K562 (cell line): ENCODE measurements around the gene GALM.

Experiments
- CREB5 ChIP-seq: fragments of 250-450 bp; sonication (Bioruptor Pico); IDR thresholded peaks from 2 replicates; pipeline ENCODE4 v1.5.0; 2020; ENCODE audit warnings: mild to moderate bottlenecking
- EZH2 ChIP-seq: IDR thresholded peaks from 2 replicates; pipeline ENCODE4 v1.6.1; 2012; ENCODE audit warnings: low read depth, mild to moderate bottlenecking, inconsistent platforms, low read length, borderline replicate concordance
- GABPA ChIP-seq: fragments of 200-800 bp; sonication (Bioruptor generic); conservative IDR thresholded peaks from 2 replicates; pipeline ENCODE4 v1.6.1; 2016; ENCODE audit warnings: low read depth, missing genetic modification characterization, missing compliant biosample characterization
- HNRNPH1 ChIP-seq: fragments of 200-400 bp; formaldehyde crosslinking; optimal IDR thresholded peaks from 2 replicates; pipeline ENCODE3; 2017; ENCODE audit warnings: low read depth, mild to moderate bottlenecking, low read length, moderate library complexity
- NFYB ChIP-seq: IDR thresholded peaks from 2 replicates; pipeline ENCODE4 v1.6.1; 2011; ENCODE audit warnings: mild to moderate bottlenecking, moderate library complexity; ENCODE audit not compliant: insufficient read length; ENCODE audit errors: extremely low read depth
- POLR2AphosphoS5 ChIP-seq: IDR thresholded peaks from 2 replicates; pipeline ENCODE4 v1.6.1; 2011; ENCODE audit warnings: mild to moderate bottlenecking, low read depth, low read length, moderate library complexity; ENCODE audit not compliant: control insufficient read depth, insufficient read depth
- POLR2H ChIP-seq: IDR thresholded peaks from 2 replicates; pipeline ENCODE4 v1.6.1; 2016; ENCODE audit warnings: missing genetic modification characterization, low read depth, mild to moderate bottlenecking, control low read depth, missing compliant biosample characterization, moderate library complexity
- PYGO2 ChIP-seq: fragments of 450-650 bp; IDR thresholded peaks from 2 replicates; pipeline ENCODE4 v1.6.1; 2016; ENCODE audit warnings: mild to moderate bottlenecking, missing genetic modification characterization, moderate library complexity, missing compliant biosample characterization
- ZNF224 ChIP-seq: sonication (generic); formaldehyde crosslinking; IDR thresholded peaks from 2 replicates; pipeline ENCODE4 v1.8.0; 2022; ENCODE audit warnings: mild to moderate bottlenecking, missing genetic modification reagents
- TF ChIP-seq, protein P1 (sequence below): IDR thresholded peaks from 2 replicates; pipeline ENCODE4 v1.6.1; 2011; ENCODE audit warnings: borderline replicate concordance, low read depth, mild to moderate bottlenecking, moderate library complexity, low read length; ENCODE audit not compliant: insufficient read depth, poor library complexity, severe bottlenecking
- TF ChIP-seq, protein P2 (sequence below): fragments of 450-650 bp; IDR thresholded peaks from 2 replicates; pipeline ENCODE4 v1.6.1; 2018; ENCODE audit warnings: mild to moderate bottlenecking, low read depth; ENCODE audit not compliant: partially characterized antibody
- TF ChIP-seq, protein P3 (sequence below), 3 experiments: IDR thresholded peaks in 2 of 3; conservative IDR thresholded peaks in 1 of 3; 2 replicates each; pipeline ENCODE4 v1.5.1; 2011 to 2012; ENCODE audit warnings: low read length in 3 of 3, mild to moderate bottlenecking in 3 of 3, control low read depth in 2 of 3, improper control_type of control experiment in 1 of 3, inconsistent platforms in 1 of 3, low read depth in 1 of 3, mixed read lengths in 1 of 3, moderate library complexity in 1 of 3; ENCODE audit not compliant: insufficient read depth in 2 of 3

DNA sequence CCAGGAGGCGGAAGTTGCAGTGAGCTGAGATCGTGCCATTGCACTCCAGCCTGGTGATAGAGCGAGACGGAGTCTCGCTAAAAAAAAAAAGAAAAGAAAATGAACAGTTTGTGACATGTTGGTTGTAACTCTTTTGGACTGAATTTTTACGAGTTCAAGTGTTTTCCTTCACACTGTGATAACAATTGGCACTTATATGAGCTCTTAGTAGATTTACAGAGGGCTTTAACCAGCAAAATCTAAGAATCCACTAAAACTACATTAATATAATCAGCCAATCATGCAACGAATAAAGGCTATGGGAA is 110.0 kb downstream of the GALM start:
- TF ChIP-seq NFYB (no peak), POLR2H (tag) (no peak), ZNF224 (CRISPR knock-in tag) (no peak), EZH2 (no peak), CREB5 (CRISPR knock-in tag) (no peak), PYGO2 (tag) (no peak), HNRNPH1 (no peak), GABPA (tag) (no peak), POLR2AphosphoS5 (no peak)
- TF ChIP-seq, protein P1, sequence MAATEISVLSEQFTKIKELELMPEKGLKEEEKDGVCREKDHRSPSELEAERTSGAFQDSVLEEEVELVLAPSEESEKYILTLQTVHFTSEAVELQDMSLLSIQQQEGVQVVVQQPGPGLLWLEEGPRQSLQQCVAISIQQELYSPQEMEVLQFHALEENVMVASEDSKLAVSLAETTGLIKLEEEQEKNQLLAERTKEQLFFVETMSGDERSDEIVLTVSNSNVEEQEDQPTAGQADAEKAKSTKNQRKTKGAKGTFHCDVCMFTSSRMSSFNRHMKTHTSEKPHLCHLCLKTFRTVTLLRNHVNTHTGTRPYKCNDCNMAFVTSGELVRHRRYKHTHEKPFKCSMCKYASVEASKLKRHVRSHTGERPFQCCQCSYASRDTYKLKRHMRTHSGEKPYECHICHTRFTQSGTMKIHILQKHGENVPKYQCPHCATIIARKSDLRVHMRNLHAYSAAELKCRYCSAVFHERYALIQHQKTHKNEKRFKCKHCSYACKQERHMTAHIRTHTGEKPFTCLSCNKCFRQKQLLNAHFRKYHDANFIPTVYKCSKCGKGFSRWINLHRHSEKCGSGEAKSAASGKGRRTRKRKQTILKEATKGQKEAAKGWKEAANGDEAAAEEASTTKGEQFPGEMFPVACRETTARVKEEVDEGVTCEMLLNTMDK, result no peak
- TF ChIP-seq, protein P2, sequence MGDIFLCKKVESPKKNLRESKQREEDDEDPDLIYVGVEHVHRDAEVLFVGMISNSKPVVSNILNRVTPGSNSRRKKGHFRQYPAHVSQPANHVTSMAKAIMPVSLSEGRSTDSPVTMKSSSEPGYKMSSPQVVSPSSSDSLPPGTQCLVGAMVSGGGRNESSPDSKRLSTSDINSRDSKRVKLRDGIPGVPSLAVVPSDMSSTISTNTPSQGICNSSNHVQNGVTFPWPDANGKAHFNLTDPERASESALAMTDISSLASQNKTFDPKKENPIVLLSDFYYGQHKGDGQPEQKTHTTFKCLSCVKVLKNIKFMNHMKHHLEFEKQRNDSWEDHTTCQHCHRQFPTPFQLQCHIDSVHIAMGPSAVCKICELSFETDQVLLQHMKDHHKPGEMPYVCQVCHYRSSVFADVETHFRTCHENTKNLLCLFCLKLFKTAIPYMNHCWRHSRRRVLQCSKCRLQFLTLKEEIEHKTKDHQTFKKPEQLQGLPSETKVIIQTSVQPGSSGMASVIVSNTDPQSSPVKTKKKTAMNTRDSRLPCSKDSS, result no peak
- TF ChIP-seq, protein P3, sequence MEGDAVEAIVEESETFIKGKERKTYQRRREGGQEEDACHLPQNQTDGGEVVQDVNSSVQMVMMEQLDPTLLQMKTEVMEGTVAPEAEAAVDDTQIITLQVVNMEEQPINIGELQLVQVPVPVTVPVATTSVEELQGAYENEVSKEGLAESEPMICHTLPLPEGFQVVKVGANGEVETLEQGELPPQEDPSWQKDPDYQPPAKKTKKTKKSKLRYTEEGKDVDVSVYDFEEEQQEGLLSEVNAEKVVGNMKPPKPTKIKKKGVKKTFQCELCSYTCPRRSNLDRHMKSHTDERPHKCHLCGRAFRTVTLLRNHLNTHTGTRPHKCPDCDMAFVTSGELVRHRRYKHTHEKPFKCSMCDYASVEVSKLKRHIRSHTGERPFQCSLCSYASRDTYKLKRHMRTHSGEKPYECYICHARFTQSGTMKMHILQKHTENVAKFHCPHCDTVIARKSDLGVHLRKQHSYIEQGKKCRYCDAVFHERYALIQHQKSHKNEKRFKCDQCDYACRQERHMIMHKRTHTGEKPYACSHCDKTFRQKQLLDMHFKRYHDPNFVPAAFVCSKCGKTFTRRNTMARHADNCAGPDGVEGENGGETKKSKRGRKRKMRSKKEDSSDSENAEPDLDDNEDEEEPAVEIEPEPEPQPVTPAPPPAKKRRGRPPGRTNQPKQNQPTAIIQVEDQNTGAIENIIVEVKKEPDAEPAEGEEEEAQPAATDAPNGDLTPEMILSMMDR (IDR thresholded peaks at IDR 0.05 in 2 of 3, conservative IDR thresholded peaks at IDR 0.05 in 1 of 3; ENCODE audit: insufficient read depth in 2 of 3, low read depth in 1 of 3, low read length in 3 of 3), result no peak
